ENCODE measurements around the gene RASSF5. TPM values are rescaled to one million over a fixed set of nuclear protein-coding genes. Genes with fewer than 3 reads are reported as not detected.
A peak's percentile ranks its signal among the peaks of the same experiment; 100 is the strongest.

The RASSF5 gene
- total and polyA plus RNA-seq, 10 of the 15 experiments (the other 5 are each of a cell fraction or from before 2014, with no cell fraction given) = 14.0 to 89.6 (median 68.9) TPM

DNA sequence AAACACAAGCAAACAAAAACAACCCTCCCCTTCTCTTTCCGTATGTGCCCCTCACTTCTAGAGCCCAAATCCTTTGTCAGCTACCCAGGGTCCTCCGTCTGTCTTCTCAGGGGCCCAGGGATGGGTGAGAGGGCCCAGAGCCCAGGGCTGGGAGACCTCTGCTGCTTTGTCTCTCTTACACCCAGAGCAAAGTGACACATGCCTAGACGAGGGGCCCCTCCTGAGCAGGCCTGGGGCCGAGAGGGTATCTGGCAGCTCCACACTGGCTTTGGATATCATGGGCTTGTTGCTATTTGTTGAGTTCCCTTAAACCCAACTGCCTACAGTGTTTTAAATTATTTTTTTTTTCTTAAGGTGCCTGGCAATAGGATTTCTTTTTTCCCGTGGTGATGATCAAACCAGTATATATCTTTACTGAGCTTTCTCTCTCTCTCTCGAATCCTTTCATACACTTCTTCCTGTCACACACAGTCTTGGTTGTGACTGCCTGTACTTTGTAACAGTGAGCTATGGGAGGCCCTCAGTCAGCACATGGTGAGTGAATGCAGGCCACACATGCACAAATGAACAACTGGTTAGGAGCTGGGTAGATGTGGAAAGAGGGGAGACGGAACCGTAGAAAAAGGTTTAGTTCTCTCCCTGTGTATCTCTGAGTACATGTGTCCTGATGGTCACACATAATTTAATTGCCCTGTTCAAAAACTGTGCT is 14.5 kb downstream of the RASSF5 start (continued):
- TF ChIP-seq, protein P1, sequence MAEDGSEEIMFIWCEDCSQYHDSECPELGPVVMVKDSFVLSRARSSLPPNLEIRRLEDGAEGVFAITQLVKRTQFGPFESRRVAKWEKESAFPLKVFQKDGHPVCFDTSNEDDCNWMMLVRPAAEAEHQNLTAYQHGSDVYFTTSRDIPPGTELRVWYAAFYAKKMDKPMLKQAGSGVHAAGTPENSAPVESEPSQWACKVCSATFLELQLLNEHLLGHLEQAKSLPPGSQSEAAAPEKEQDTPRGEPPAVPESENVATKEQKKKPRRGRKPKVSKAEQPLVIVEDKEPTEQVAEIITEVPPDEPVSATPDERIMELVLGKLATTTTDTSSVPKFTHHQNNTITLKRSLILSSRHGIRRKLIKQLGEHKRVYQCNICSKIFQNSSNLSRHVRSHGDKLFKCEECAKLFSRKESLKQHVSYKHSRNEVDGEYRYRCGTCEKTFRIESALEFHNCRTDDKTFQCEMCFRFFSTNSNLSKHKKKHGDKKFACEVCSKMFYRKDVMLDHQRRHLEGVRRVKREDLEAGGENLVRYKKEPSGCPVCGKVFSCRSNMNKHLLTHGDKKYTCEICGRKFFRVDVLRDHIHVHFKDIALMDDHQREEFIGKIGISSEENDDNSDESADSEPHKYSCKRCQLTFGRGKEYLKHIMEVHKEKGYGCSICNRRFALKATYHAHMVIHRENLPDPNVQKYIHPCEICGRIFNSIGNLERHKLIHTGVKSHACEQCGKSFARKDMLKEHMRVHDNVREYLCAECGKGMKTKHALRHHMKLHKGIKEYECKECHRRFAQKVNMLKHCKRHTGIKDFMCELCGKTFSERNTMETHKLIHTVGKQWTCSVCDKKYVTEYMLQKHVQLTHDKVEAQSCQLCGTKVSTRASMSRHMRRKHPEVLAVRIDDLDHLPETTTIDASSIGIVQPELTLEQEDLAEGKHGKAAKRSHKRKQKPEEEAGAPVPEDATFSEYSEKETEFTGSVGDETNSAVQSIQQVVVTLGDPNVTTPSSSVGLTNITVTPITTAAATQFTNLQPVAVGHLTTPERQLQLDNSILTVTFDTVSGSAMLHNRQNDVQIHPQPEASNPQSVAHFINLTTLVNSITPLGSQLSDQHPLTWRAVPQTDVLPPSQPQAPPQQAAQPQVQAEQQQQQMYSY (CRISPR knock-in tag; IDR thresholded peaks at IDR 0.05) = no peak

DNA sequence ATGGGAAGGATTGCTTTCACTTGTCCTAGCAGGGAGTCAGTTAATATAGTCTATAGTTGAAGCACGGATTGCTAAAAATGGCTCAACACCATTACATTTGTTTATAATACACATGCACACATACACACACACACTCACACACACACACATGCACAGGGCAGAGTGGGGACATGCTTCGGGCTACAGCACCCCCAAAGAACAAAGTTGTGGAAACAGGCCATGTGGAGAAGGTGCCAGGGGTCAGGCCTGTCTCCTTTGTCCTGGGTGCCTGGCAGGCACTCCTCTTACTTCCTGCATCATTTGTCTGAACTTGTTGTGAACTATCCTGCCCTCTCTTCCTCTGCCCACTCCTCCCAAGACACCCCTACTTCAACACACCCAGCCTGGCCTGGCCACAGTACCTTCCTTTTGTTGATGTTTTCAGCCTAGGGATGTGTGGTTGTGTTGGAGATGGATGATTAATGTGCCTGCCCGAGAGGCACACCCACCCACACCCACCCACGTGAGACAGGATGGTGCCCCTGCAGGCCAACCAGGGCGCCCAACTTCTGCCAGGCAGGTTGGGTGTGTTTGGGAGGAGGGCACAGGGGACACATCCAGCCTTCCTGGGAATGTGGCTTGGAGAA is 17.5 kb downstream of the RASSF5 start:
- FAIRE-seq (no peak), ATAC-seq (peak; percentile 40), DNase-seq (ENCODE audit: low read depth, low spot score) (no peak)
- H3K79me2 ChIP-seq (ENCODE audit: control insufficient read depth, insufficient read depth, low read length) = no peaks in the 10 kb centered on the region
- H3K4me3 ChIP-seq = no peak overlapping the region
- in situ Hi-C loops (cut with MboI) (no loop called here), intact Hi-C loops (cut with micrococcal nuclease; ENCODE audit: unreplicated experiment) (no loop called here)
- POLR2A ChIA-PET = no interaction called here
- TF ChIP-seq, protein P2, sequence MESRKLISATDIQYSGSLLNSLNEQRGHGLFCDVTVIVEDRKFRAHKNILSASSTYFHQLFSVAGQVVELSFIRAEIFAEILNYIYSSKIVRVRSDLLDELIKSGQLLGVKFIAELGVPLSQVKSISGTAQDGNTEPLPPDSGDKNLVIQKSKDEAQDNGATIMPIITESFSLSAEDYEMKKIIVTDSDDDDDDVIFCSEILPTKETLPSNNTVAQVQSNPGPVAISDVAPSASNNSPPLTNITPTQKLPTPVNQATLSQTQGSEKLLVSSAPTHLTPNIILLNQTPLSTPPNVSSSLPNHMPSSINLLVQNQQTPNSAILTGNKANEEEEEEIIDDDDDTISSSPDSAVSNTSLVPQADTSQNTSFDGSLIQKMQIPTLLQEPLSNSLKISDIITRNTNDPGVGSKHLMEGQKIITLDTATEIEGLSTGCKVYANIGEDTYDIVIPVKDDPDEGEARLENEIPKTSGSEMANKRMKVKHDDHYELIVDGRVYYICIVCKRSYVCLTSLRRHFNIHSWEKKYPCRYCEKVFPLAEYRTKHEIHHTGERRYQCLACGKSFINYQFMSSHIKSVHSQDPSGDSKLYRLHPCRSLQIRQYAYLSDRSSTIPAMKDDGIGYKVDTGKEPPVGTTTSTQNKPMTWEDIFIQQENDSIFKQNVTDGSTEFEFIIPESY (IDR thresholded peaks at IDR 0.05) = no peak
- no peak overlapping the region for H2AFZ ChIP-seq (ENCODE audit: control insufficient read depth, low read depth, low read length)
- 41% methylated on average over 5 of the region's 5 CpGs for WGBS (ENCODE audit: insufficient coverage, insufficient replicate concordance, low lambda C conversion rate, missing lambda C conversion rate)
- no peak overlapping the region for H3K9ac ChIP-seq (ENCODE audit: control insufficient read depth, insufficient read depth, low read length)
- CTCF ChIA-PET = interaction anchor here (1.3 kb wide), 1 partner anchor 18 kb away, joined by 3 read pairs; no protein-coding TSS in a partner anchor
- no peak overlapping the region for H3K27ac ChIP-seq (ENCODE audit: control insufficient read depth, insufficient read depth)
- H3K36me3 ChIP-seq (ENCODE audit: control insufficient read depth in 2 of 2, insufficient read depth in 2 of 2, low read length in 1 of 2) = no peaks in the 10 kb centered on the region; a peak in 1 of 4 replicates
- H4K20me1 ChIP-seq (ENCODE audit: control insufficient read depth, insufficient read depth) = no peaks in the 10 kb centered on the region
- RAD21 ChIA-PET (ENCODE audit: unreplicated experiment) = interaction anchor here (0.9 kb wide), 1 partner anchor 20 kb away, joined by 5 read pairs; no protein-coding TSS in a partner anchor
- BruUV-seq (replicated peaks) = no TSS peak
- H3K4me1 ChIP-seq (ENCODE audit: control insufficient read depth, insufficient read depth, low read length) = no peaks in the 10 kb centered on the region
- no peak overlapping the region for H3K4me2 ChIP-seq (ENCODE audit: control insufficient read depth, insufficient read depth)
- H3K9me3 ChIP-seq (replicated peaks; ENCODE audit: control insufficient read depth, insufficient read depth, low read length) = no peaks in the 10 kb centered on the region
- SMC1A ChIA-PET (ENCODE audit: uncharacterized antibody, unreplicated experiment) = interaction anchor here (0.8 to 1.5 kb wide), 3 partner anchors 10 to 54 kb away, joined by 3 to 4 read pairs (median 3); partner anchors contain the start of gene IKBKE
- no peaks in the 10 kb centered on the region for H3K27me3 ChIP-seq (replicated peaks in 1 of 2; ENCODE audit: control insufficient read depth in 2 of 2, insufficient read depth in 2 of 2, low read length in 1 of 2)
